Activated B cell treated with CpG ODN at 0.5 μM for 24 hours (primary cell): ENCODE data around the gene TNFRSF21. TPM values are rescaled to one million over a fixed set of nuclear protein-coding genes. Genes with fewer than 3 reads are reported as not detected.

Source experiments
- ATAC-seq: fragments of 200-7000 bp; cut with Tn5 transposase; one replicate; pipeline ENCODE4 v1.10.0; 2021; ENCODE audit warnings: low read depth, mild to moderate bottlenecking, moderate library complexity
- CTCF ChIA-PET: fragments of 350-600 bp; sonication (Branson Sonifier 250); formaldehyde crosslinking; loops from one replicate; lab custom pipeline; 2021; ENCODE audit warnings: antibody characterized with exemption; lab: Charles Lee
- POLR2A ChIA-PET: fragments of 350-600 bp; sonication (Branson Sonifier 250); formaldehyde crosslinking; loops from one replicate; lab custom pipeline; 2021; ENCODE audit warnings: antibody characterized with exemption; lab: Charles Lee
- DNase-seq: peaks from one replicate; pipeline ENCODE4 v3.0.0; 2022
- H3K27ac Mint-ChIP-seq: one replicate; pipeline ENCODE4 v1.8.0; 2020; ENCODE audit warnings: mixed read lengths
- H3K27me3 Mint-ChIP-seq: one replicate; pipeline ENCODE4 v1.8.0; 2021; ENCODE audit warnings: mixed read lengths
- H3K36me3 Mint-ChIP-seq: one replicate; pipeline ENCODE4 v1.8.0; 2021; ENCODE audit warnings: low read depth, mixed read lengths
- H3K4me1 Mint-ChIP-seq: one replicate; pipeline ENCODE4 v1.8.0; 2021; ENCODE audit warnings: mixed read lengths
- H3K4me3 Mint-ChIP-seq: one replicate; pipeline ENCODE4 v1.8.0; 2020; ENCODE audit warnings: mild to moderate bottlenecking, mixed read lengths
- H3K9me3 Mint-ChIP-seq: one replicate; pipeline ENCODE4 v1.8.0; 2020; ENCODE audit warnings: mixed read lengths
- intact Hi-C: fragments of 100-400 bp; cut with micrococcal nuclease; formaldehyde crosslinking; loops from one replicate; pipeline ENCODE4 v1.15.1; 2024
- total RNA-seq: library from RNA; stranded (reverse); gene quantifications from 2 replicates; pipeline ENCODE4 v1.2.3, GENCODE V29; 2022
- TF ChIP-seq, protein P1 (sequence below): fragments of 200-600 bp; IDR thresholded peaks from one replicate; pipeline ENCODE4 v1.8.0; 2022; ENCODE audit warnings: antibody characterized with exemption, mild to moderate bottlenecking

TNFRSF21 gene
- total RNA-seq, 1 donor from 2014 or later = 1.0 TPM

DNA sequence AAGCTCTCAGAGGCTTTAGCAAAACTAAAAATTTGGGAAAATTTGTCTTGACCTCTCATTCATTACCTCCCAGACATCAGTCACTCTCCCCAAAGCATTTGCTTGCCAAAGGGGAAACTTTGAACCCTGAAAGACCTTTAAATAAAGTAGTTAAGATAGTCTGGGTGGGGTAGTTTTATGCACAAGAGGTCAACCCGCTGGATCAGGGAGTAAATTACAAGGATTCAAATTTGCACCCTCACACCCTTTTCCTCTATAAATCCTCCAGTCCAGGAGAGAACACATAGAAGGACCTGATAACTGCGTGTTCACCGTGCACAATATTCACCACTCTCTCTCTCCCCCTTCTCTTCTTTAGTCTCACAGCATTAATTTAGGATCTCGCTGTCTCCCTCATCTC lies 36.1 kb upstream of the TNFRSF21 start:
- peaks cover 6% of the 10 kb centered on the region for H3K27me3 Mint-ChIP-seq

DNA sequence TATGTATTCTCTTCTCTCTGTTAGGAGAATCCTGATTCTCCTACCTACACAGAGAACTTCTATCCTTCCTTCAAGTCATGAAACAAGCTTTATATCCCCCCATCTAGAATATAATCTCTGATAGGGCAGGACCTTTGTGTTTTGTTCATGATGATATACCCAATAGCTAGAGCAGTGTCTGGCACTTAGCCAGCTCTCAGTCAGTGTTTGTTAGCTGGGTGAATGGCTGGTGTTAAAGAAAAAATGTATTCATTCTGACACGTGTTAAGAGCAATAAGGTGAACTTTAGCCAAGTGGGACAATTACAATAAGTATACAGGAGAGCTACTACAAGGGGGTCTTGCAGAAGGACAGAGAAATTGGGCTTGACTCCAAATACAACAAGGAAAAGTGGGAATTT lies 34.3 kb upstream of the TNFRSF21 start:
- ChIA-PET CTCF (no interaction called here), POLR2A (no interaction called here)
- DNase-seq = no peak
- intact Hi-C loops = no loop called here
- Mint-ChIP-seq H3K36me3 (no peaks in the 10 kb centered on the region), H3K4me1 (no peaks in the 10 kb centered on the region), H3K9me3 (no peaks in the 10 kb centered on the region), H3K4me3 (no peak overlapping the region), H3K27ac (no peak overlapping the region), H3K27me3 (peaks cover 4% of the 10 kb centered on the region)
- TF ChIP-seq, protein P1, sequence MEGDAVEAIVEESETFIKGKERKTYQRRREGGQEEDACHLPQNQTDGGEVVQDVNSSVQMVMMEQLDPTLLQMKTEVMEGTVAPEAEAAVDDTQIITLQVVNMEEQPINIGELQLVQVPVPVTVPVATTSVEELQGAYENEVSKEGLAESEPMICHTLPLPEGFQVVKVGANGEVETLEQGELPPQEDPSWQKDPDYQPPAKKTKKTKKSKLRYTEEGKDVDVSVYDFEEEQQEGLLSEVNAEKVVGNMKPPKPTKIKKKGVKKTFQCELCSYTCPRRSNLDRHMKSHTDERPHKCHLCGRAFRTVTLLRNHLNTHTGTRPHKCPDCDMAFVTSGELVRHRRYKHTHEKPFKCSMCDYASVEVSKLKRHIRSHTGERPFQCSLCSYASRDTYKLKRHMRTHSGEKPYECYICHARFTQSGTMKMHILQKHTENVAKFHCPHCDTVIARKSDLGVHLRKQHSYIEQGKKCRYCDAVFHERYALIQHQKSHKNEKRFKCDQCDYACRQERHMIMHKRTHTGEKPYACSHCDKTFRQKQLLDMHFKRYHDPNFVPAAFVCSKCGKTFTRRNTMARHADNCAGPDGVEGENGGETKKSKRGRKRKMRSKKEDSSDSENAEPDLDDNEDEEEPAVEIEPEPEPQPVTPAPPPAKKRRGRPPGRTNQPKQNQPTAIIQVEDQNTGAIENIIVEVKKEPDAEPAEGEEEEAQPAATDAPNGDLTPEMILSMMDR = no peak
- no peak for ATAC-seq

More for the DNA sequence above, 36.1 kb upstream of the TNFRSF21 start:
- Mint-ChIP-seq H3K4me1 (no peaks in the 10 kb centered on the region), H3K4me3 (no peak overlapping the region), H3K9me3 (no peaks in the 10 kb centered on the region), H3K36me3 (no peaks in the 10 kb centered on the region), H3K27ac (no peak overlapping the region)
- POLR2A ChIA-PET = no interaction called here
- ATAC-seq (no peak), DNase-seq (no peak)
- CTCF ChIA-PET = no interaction called here
- TF ChIP-seq, protein P1 = no peak
- intact Hi-C loops = no loop called here

DNA sequence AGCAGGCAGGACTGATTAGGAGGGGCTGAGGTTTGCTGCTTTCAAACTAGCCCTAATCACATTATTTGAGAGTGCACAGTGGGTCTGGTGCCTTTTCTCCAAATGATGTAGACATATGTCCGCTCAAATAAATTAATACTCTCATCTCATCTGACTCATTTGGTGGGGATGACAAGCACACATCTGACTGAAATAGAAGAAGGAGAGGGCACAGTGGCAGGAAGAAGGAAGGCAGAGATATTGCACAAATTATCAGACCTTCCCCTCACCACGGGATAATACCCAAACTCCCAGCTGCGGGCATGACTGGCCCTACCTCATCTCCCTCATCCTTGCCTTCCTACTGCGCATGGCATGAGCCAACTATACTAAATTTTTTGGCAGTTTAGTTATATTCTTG lies 33.9 kb upstream of the TNFRSF21 start:
- intact Hi-C loops = no loop called here
- H3K36me3 Mint-ChIP-seq = no peaks in the 10 kb centered on the region
- DNase-seq = no peak
- H3K9me3 Mint-ChIP-seq = no peaks in the 10 kb centered on the region
- CTCF ChIA-PET = no interaction called here
- H3K27me3 Mint-ChIP-seq = peaks cover 4% of the 10 kb centered on the region
- POLR2A ChIA-PET = no interaction called here
- ATAC-seq = no peak
- H3K27ac Mint-ChIP-seq = no peak overlapping the region
- no peaks in the 10 kb centered on the region for H3K4me1 Mint-ChIP-seq
- TF ChIP-seq, protein P1 = no peak
- no peak overlapping the region for H3K4me3 Mint-ChIP-seq

DNA sequence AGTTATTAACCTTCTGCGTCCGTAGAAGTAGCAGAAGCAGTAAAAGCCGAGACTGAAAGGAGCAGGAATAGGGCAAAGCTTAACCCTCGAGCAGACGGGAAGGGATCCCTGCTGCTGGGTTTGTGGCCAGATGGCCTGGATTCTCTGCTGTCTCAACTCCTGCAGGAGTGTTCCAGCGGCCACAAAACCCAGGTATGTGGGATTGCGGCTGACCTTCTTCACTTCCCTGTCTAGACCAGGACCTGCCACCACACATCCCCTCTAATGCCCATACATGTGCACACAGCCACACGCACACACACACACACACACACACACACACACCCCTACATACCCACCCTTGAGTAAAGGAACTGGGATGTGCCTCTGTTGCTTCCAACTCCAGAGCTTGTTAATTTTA lies 33.1 kb upstream of the TNFRSF21 start:
- H3K36me3 Mint-ChIP-seq = no peaks in the 10 kb centered on the region
- intact Hi-C loops = no loop called here
- H3K4me1 Mint-ChIP-seq = no peaks in the 10 kb centered on the region
- ChIA-PET POLR2A (no interaction called here), CTCF (no interaction called here)
- TF ChIP-seq, protein P1 = no peak
- H3K9me3 Mint-ChIP-seq = no peaks in the 10 kb centered on the region
- H3K27ac Mint-ChIP-seq = no peak overlapping the region
- no peak for ATAC-seq
- DNase-seq = no peak
- H3K4me3 Mint-ChIP-seq = no peak overlapping the region
- H3K27me3 Mint-ChIP-seq = peaks cover 4% of the 10 kb centered on the region

DNA sequence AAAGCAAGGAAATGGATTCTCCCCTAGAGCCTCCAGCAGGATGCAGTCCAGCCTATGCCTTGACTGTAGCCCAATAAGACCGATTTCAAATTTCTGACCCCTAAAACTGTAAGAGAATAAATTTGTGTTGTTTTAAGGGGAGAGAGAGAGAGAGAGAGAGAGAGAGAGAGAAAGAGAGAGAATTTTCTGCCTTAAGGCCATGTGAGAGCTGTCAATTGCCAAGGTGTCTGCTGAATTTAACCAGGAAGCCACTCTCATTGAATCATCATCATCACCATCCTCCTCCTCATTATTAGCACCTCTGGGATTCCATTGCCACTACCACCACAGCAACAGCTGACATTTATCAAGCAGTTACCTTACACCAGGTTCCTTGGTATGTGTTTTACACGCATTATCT lies 27.8 kb upstream of the TNFRSF21 start:
- Mint-ChIP-seq H3K36me3 (no peaks in the 10 kb centered on the region), H3K4me1 (peaks cover 19% of the 10 kb centered on the region), H3K4me3 (no peak overlapping the region), H3K27me3 (no peaks in the 10 kb centered on the region), H3K27ac (no peak overlapping the region), H3K9me3 (no peaks in the 10 kb centered on the region)
- DNase-seq = no peak
- no peak for ATAC-seq
- ChIA-PET POLR2A (no interaction called here), CTCF (no interaction called here)
- TF ChIP-seq, protein P1 = no peak
- intact Hi-C loops = no loop called here
